SW 1271 (cell line): ENCODE results near the gene FSD1.
A peak's percentile ranks its signal among the peaks of the same experiment; 100 is the strongest.
"Not testable (repeated sequence)": the region's sequence is repeated elsewhere in the genome, so short reads cannot be mapped to it uniquely, and the experiment has no call there.

Experiments
- DNase-seq, 2 experiments: peaks; one replicate each; lab custom pipeline; 2025; lab: John Stamatoyannopoulos, UW

FSD1 gene

GRCh38 chr19:4304538-4305256 lies at the start of gene FSD1:
FSD1 (plus strand) TSS chr19:4304598; CDS start chr19:4304747, 149 bp downstream.
- peak in 1 of 2 experiments; percentile 65 for DNase-seq

DNA sequence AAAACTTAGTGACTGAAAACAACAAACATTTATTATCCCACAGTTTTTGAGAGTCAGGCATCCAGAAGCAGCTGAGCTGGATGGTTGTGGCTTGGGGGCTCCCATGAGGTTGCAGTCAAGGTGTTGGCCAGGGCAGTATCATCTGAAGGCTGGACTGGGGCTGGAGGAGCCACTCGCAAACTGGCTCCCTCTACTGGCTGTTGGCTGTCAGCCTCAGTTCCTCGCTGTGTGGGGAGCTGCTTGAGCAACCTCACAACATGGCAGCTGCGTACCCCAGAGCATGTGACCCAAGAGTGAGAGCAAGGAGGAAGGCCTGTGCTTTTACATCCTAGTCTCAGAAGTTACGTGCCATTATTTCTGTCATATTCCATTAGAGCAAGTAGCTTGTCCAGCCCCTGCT lies 47.8 kb upstream of the FSD1 start:
- DNase-seq: no peak

GRCh38 chr19:4257025-4257424 lies 47.4 kb upstream of the FSD1 start:
- DNase-seq: no peak

- DNase-seq: no peak
Observed at GRCh38 chr19:4258181-4258580, 46.2 kb upstream of the FSD1 start.

GRCh38 chr19:4260613-4261191 lies 43.7 kb upstream of the FSD1 start:
- DNase-seq: no peak

DNA sequence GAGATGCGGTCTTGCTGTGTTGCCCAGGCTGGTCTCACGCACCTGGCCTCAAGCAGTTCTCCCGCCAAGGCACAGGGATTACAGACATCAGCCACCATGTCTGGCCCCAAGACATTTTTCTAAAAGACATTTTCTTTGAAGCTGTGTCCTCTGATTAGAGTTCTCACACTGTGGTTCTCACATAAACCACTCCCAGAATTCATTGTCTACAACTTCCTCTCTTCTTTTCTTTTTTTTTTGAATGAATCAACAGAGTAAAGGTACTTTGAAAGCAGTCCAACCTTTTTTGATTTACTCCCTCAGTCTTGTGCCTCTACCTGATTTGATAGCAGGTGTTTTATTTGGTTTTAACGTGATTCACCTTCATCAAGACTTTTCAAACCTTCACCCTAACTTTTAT lies 39.6 kb upstream of the FSD1 start:
- DNase-seq: no peak

GRCh38 chr19:4266253-4267000 lies 38.0 kb upstream of the FSD1 start:
- DNase-seq: no peak

DNA sequence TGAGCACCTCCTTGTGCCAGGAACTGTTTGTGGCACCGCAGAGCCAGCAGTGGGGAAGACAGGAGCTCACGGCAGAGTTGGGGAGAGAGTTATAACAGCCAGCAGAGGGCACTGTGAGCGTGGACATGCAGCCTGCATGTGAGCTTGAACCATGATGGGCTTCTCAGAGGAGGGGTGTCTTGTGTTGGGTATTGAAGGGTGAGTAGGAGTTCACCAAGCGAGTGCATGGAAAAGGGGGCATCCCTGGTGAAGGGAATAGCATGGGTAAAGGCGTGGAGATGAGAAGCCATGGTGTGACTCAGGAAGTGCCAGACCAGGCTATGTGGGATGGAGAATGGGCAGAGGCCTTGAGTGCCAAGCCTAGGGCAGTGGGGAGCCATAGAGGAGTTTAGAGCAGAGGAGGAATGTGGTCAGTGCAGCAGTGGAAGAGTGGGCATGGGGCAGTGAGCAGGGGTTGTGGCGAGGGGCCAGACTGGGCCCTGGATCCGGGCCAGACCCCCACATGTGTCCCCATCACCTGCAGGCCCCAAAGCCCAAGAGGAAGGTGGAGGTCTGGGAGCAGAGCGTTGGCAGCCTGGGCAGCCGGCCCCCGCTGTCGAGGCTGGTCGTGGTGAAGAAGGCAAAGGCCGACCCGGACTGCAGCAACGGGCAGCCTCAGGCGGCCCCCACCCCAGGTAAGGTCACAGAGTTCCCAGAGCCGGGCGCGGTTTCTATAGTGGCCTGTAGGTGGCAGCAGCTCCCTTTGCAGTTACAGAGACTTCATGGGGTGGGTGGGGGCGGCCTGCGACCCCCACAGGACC lies 37.1 kb upstream of the FSD1 start:
- DNase-seq: peak; percentile 15 to 56

DNA sequence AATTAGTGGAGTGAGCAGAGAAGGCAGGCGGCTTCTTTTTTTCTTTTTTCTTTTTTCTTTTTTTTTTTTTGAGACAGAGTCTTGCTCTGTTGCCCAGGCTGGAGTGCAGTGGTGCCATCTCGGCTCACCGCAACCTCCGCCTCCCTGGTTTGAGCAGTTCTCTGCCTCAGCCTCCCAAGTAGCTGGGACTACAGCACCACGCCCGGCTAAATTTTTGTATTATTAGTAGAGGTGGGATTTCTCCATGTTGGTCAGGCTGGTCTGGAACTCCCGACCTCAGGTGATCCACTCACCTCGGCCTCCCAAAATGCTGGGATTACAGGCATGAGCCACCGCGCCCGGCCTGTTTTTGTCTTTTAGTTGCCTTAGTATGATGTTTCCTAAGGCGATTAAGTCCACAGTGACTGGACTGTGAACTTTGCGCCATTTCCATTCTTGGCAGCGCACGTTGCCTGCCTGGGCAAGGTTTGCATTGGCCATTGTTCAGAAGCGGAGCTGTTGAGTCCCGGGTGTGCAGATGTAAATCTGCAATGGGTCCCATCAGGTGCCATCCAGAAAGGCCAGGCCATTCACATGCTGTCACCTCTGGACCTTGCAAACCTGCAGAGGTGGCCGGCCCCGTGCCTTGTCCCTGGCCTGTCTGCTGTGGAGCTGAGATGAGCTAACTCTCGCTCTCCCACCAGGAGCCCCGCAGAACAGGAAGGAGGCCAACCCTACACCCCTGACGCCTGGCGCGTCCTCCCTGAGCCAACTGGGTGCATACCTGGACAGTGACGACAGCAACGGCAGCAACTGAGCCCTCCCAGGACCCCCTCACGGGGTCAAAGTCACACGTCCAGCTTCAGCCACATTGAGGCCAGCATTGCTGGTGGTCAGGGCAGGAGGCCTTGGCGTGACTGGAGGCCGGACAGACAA lies 36.2 kb upstream of the FSD1 start:
- DNase-seq: no peak

DNA sequence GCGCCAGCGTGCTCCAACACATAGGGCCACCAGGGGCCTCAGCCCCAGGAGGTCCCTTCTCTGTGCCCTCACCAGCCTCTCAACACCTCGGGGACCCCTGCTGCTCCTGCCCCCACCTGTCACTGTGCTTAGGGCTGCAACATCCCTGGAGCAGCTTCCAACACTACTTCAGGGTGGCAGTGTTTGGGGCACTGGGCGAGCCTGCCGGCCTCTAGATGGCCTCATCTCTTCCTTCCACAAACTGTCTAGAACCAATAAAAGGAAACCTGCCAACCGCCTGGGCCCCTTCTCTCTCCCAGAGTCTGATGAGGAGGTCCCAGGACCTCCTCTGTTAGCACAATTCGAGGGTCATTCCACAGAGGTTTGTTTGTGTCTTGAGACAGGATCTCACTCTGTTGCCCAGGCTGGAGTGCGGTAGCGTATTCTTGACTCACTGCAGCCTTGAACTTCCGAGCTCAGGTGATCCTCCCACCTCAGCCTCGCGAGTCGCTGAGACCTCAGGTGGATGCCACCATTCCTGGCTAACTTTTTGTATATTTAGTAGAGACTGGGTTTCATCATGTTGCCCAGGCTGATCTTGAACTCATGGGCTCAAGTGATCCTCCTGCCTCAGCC lies 35.5 kb upstream of the FSD1 start:
- DNase-seq: no peak

DNA sequence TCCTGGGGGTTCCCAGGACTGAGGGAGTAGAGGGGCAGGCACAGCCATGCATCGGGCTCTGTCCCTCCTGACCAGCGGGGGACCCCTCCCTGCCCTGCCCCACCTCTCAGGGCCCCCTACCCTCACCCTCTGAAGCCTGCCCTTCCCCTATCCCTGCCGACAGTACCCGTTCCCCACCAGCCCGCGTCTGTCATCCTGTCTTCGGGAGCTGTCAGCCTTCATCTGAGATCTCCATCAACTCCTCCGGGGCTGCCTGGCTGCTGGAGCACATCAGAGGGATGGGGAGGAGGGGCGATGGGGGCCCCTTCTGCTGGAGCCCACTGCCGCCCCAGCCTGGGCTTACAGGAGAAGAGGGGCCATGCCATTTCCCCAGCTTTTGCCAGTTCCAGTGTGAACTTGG lies 31.5 kb upstream of the FSD1 start:
- DNase-seq: no peak

DNA sequence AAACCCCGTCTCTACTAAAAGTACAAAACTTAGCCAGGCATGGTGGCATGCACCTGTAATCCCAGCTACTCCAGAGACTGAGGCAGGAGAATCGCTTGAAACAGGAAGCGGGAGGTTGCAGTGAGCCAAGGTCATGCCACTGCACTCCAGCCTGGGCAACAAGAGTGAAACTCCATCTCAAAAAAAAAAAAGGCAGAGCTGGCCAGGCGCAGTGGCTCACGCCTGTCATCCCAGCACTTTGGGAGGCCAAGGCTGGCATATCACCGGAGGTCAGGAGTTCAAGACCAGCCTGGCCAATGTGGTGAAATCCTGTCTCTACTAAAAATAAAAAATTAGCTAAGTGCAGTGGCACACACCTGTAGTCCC lies 30.1 kb upstream of the FSD1 start:
- DNase-seq: not testable (repeated sequence)

- DNase-seq: no peak
Observed at GRCh38 chr19:4277191-4277696, 27.2 kb upstream of the FSD1 start.

- DNase-seq: no peak
Observed at GRCh38 chr19:4278010-4278409, 26.4 kb upstream of the FSD1 start.

DNA sequence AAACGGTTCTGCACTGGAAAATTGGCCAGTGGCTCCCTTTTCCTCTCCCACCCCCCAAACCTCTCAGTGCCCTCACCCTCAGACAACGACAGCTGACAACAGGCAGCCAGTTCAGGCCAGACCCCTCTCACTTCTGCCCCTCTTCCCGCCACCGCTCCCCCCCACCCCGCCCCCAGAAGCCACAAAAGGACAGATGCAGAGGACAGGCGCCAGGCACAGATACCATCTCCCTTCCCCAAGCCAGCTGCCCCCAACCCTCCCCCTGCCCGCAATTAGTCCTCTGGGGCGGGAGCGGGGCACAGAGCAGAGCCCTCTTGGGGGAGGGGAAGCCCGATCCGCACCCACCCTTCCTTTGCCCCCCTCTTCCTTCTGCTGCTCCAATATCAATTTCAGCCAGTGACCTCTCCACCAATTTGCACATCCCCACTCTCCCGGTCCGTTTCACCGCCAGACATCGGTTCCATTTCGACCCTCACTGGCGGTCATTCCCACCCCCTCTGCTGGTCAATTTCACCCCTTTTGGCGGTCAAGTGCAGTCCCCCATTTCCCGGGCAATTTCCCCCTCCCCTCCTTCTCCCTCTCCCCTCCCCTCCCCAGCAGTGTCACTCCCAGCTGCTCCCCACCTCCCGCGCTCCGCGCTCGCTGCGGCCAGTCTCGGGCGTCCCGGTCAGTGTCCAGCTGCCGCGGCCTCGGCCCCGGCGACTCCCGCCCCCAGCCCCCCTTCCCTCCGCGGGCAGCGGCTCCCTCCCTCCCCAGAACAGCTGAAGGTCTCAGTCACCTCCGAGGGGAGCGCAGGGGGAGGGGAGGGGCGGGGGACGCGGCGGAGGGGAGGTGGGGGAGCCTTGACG lies 25.8 kb upstream of the FSD1 start, which contains the start of gene SHD:
SHD (plus strand) TSS at position 848 of the 848 bp plus-strand sequence. CDS start 798 bp downstream, outside the sequence.
- no peak for DNase-seq

- no peak for DNase-seq
Observed at GRCh38 chr19:4279267-4279529, 25.2 kb upstream of the FSD1 start.

GRCh38 chr19:4279530-4280422 lies 24.6 kb upstream of the FSD1 start:
- no peak for DNase-seq

DNA sequence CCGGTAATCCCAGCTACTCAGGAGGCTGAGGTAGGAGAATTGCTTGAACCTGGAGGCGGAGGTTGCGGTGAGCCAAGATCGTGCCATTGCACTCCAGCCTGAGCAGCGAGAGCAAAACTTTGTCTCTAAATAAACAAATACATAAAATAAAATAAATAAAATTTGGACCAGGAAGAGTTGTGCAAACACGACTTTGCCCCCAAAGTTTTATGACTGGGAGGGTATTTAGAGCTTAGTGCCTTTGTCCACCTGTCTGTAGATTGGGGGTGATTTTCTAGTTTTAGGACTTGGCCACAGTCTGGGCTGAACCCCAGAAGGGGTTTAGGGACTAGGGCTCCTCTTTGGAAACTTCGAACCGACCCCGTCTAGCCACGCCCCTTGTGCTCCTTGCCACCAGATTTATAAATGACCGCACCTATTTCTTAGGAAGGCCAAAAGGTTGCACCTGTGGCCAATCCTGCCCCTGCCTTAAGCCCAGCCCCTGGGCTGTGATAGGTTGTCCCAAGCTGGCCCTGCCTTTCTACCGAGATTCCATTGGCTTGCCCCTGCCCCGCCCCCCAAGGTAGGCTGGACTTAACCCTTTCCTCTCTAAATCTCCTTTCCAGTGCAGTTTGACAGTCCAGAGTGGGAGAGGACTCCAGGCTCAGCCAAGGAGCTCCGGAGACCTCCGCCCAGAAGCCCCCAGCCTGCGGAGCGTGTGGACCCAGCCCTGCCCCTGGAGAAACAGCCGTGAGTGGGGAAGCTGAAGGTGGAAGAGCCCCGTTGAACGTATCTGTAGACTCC lies 20.0 kb upstream of the FSD1 start:
- peak; percentile 18 to 20 for DNase-seq
